NCI-H1694 treated with DMSO at 0.1 percent for 48 hours (cell line): ENCODE measurements around the gene SERPINB8.

Source experiments
- DNase-seq: peaks from one replicate; lab custom pipeline; 2025; lab: John Stamatoyannopoulos, UW

SERPINB8 gene

GRCh38 chr18:63965716-63966330 is 4.1 kb upstream of the SERPINB8 start:
- DNase-seq: no peak

- no peak for DNase-seq
These were observed 926 bp downstream of the SERPINB8 start for GRCh38 chr18:63970809-63971205.

DNA sequence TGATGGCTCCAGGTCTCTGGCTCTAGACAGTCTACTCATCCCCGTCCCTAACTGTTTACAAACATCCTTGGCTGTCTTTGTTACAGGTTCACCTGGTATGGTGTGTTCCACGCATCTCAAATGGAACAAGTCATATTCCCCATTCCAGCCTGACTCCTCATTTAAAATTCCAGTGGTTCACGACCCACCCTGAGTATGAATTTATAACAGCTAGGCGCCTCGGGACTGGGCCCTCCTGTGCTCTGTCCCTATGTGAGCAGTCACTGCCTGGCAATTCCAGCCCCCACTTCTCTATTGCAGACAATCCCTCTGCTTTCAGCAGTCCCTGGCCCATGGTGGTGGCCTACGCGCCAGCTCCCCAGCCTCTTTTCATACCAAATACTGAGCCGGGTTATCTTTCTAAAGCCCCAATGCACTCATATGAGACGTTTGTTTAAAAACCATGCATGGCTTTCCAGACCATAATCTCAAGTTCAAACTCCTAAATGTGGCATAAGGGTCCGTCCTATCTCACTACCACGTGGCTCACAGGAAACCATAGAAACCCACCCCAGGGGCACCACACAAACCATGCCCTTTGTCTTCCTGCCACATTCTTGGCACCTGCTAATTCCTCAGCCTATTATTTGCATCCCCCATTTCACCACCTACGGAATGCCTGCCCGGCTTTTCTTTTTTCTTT is 1.6 kb downstream of the SERPINB8 start:
- no peak for DNase-seq

GRCh38 chr18:63972002-63972376 is 2.1 kb downstream of the SERPINB8 start:
- DNase-seq: no peak

- DNase-seq: no peak
These were observed 5.1 kb downstream of the SERPINB8 start for GRCh38 chr18:63974991-63975390.

GRCh38 chr18:63975628-63976027 is 5.7 kb downstream of the SERPINB8 start:
- no peak for DNase-seq

DNA sequence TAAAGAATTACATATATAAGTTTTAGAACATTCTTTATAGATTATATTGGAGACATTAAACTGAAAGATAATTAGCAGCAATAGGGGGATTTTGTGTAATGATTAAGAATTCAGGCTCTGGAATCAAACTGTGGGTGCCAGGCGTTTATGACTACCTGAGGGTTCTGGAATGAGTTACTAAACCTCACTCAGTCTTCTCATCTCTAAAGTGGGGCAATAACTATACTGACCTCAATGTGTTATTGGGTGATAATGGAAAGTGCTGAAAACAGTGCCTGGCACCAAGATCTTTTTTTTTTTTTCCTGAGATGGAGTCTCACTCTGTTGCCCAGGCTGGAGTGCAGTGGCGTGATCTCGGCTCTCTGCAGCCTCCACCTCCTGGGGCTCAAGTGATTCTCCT is 7.2 kb downstream of the SERPINB8 start:
- no peak for DNase-seq

GRCh38 chr18:63979409-63979920 is 9.6 kb downstream of the SERPINB8 start:
- peak; percentile 24 for DNase-seq

DNA sequence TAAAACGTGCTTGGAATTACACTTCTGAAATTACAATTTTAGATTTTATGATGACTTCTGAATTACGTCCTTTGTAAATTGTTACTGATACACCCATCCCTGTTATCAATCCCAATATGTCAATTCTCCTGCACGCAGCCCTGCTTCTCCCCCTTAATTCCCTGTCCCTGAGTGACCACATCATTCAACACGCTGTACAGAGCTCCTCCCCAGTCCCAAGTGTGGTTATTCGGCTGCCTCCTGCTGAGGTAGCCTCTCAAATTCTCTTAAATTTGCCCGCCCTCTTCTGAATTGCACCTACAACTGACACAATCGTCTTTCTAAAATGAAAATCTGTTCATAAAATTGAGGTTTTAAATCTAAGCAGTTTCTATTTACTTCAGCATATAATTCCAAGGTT is 10.1 kb downstream of the SERPINB8 start:
- no peak for DNase-seq

- no peak for DNase-seq
These were observed 11.1 kb downstream of the SERPINB8 start for GRCh38 chr18:63980896-63981460.

DNA sequence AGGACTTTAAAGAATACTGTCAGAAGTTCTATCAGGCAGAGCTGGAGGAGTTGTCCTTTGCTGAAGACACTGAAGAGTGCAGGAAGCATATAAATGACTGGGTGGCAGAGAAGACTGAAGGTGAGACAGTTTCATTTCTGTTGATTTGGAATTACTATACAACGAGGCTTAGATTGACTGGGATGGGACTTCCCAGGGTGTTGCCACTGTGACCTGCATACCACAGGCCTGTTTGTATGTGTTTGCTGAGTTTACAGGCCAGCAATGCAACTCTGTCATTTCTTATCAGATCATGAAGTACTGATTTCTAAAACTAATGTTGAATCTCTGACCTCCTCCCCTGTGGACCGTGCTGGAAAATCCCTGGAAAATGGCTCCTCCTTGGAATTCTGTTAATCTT is 11.8 kb downstream of the SERPINB8 start:
- no peak for DNase-seq

DNA sequence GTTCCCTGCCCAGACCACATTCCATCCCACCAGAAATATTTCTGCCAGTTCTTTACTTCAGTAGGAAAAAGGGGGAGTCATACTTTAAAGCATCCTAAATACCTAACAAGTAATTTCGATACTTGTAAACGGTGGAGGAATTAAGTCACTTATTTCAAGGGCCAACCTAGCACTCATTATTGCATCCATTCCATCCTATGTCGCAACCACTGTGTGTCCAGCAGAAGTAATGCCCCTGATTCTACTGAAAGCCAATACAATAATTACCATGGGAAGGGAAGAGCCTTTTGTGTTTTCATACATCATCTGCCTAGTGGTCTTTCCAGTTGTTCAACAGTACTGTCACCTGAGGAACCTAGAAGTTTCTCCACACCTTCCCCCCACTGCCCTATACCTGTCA is 12.5 kb downstream of the SERPINB8 start:
- DNase-seq: no peak

DNA sequence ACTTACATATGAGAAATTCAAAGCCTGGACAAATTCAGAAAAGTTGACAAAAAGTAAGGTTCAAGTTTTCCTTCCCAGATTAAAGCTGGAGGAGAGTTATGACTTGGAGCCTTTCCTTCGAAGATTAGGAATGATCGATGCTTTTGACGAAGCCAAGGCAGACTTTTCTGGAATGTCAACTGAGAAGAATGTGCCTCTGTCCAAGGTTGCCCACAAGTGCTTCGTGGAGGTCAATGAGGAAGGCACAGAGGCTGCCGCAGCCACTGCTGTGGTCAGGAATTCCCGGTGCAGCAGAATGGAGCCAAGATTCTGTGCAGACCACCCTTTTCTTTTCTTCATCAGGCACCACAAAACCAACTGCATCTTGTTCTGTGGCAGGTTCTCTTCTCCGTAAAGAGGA is 17.0 kb downstream of the SERPINB8 start:
- DNase-seq: no peak

DNA sequence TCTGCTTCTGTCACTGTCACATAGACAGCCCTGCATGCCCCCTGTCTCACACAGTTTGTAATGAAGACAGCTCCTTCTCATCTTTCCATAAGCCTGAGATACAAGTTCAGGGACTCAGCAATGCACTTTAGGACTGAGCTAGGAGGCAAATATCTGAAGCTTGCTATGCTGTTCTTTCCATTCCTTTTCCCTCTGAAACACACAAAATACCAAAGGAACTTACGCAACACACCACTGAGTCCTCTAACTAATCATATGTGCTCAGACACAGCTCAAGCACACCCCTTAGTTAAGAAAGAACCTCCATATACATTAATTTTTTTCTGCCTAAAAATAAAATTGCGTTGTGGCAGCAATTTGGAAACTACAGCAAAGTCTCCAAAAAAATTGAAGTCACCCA is 17.9 kb downstream of the SERPINB8 start:
- no peak for DNase-seq

DNA sequence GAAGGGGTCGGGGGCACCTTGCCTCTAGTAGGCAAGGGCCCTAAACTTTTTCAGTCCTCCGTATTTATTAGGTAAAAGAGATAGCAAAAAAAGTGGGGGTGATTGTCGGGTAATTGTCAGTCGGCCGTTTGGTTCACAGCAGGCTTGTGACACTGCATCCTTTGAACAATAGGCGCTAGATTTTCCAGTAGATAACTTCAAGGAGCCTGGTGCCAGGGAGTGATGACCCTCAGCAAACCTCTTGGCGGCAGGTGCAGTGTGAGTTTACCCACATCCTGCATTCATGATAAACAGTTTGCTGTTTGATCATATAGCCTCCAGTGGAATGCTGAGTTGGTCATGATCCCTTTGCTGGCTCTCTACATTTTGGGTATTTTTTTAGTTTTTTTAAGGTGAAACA is 22.9 kb downstream of the SERPINB8 start:
- DNase-seq: no peak

GRCh38 chr18:63994783-63995399 is 25.0 kb downstream of the SERPINB8 start:
- DNase-seq: no peak

- DNase-seq: no peak
These were observed 27.2 kb downstream of the SERPINB8 start for GRCh38 chr18:63997041-63997440.

DNA sequence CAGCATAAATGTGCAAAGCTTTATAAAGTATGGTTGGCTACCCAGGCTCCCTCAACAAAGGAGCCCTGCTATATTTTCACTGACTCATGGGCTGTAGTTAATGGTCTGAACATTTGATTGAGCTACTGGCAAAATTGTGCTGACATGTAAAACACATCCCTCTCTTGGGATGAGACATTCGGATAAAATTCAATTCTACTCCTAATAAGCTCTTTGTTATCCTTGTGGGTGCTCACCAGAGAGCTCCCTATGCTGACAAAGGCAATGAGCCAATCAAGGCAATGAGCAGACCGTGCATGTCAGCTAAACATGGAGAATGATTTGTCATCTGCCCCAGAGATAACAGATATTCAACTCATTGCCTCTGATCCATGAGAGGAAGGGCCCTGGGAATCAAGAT is 27.7 kb downstream of the SERPINB8 start:
- no peak for DNase-seq

DNA sequence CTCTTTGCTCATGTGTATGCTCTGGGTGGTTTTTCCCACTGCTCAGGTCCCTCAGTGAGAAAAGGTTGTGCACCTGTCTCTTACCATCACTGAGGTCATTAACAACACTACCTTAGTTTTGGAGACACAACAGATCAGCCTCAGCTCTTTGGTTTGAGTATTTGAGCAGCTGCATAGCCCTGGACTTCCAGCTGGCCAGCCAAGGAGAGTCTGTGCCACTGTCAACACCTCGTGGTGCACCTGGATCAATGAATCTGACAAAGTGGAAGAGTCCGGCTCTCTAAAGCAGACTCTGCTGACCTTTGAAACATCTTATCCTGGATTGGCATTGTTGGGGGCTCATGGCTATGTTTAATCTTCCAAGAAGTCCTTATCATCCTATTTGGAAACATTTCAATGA is 30.0 kb downstream of the SERPINB8 start:
- no peak for DNase-seq

DNA sequence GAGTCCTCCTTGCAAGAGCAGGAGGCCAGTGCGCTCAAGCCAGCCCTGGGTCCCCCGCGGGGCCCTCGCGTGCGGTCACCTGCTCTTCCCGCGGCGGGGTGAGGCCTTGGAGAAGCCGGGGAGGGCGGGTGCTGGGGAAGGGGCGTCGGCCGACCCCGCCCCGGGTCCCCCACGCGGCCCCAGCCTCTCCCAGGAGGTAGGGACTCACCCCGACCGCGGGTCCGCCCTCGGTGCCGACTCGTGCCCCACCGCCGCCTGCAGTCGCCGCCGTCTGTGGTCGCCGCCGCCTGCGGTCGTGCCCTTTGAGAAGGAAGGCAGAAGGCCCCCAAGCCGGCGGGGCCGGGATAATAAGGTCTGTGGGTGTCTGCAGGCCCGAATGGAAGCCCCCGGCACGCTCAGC is 32.7 kb downstream of the SERPINB8 start:
- DNase-seq: no peak

DNA sequence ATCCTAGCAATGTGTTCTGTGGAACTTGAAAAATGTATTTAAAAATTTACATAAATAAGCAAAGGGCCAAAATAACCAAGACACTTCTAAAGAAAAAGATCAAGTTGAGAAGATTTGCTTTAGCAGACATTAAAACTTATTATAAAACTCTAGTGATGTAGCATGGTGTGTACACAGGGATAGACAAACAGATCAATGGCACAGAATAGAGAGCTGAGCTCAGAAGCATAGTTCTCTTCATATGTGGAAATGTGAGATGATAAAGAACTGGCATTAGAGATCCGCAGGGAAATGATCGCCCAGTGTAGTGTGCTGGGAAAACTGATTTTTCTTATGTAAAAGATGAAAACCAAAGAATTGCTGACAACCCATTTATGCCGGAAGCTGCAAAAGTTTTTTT is 39.4 kb downstream of the SERPINB8 start:
- DNase-seq: no peak

DNA sequence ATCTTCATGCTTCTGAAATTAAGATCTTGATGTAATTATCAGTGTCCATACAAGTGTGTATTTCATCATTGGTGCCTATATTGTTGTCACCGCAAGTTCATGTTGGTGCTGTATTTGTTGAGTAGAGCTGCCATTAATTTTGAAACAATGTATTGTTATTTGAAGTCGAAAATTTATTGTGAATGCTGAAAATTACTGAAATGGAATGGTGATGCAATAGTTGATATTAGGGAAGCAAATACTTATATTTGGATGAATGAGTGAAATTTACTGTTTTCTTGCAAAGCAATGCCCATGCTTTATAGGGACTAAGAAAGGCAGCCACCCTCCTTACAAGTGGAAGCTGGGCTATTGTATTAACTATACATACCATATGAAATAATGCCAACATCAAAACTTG is 41.6 kb downstream of the SERPINB8 start:
- no peak for DNase-seq

DNA sequence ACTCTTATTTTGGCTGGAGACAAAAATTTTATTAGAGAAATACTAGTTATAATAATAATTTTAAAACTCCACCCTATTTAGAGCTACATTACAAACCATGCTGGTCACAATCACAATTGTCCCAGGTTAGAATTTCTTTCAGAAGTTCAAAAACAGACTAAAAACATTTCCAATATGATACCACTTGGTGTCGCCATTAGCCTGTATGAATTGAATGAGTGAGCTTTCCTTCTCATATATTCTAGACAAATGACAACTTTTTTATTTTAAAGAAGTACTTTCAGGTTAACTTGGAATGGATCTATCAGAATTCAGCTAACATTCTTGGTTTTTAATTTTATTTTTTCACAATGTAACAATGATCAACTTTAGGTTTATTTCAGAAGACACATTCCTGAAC is 48.0 kb downstream of the SERPINB8 start:
- DNase-seq: peak; percentile 18
